NCI-H1694 (cell line): ENCODE results near the gene MOB3A.
"Not testable (repeated sequence)": the region's sequence is repeated elsewhere in the genome, so short reads cannot be mapped to it uniquely, and the experiment has no call there.

ENCODE experiments used
- DNase-seq: peaks from one replicate; lab custom pipeline; 2025; lab: John Stamatoyannopoulos, UW

MOB3A gene

DNA sequence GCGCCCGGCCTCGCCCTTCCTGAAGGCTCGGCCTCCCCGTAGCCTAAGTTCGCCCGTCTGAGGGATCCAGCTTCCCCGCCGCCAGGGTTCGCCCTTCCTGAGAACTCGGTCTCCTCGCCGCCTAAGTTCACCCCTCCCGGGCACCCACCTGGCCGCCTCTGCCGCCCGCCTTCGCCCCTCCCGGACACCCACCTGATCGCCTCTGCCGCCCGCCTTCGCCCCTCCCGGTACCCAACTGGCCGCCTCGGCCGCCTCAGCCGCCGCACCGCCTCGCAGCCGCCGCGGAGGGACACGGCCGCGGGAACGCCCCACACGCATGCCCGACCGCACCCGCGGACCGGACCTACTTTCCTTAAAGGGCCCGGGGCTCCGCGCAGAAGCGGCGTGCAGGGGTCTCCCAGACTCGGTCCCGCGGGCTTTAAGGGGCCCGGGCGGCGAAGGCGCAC is at the start of gene MOB3A:
Gene MOB3A, minus strand, starts transcription at position 293 of the 446 bp plus-strand sequence. CDS start 17,766 bp downstream, outside the sequence.
- DNase-seq, result peak; percentile 69

DNA sequence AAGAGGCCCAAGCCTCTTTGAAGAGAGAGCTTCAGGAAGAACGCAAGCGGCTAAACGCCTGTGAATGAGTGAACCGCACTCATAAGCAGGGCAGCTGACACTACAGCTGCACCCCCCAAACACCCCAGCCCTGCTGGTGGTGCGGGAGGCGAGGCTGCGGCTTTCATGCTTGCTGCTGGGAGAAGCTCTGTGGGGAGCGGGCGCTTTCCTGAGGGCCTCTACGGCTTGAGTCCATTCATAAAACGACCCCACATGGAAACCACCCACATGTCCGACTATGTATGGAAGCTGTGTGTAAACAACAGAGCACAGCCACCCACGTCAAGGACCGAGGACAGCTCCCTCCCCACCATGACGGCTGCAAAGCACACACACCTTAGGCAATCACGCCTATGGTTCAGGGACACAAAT is 49.7 kb upstream of the MOB3A start:
- DNase-seq, result no peak

DNA sequence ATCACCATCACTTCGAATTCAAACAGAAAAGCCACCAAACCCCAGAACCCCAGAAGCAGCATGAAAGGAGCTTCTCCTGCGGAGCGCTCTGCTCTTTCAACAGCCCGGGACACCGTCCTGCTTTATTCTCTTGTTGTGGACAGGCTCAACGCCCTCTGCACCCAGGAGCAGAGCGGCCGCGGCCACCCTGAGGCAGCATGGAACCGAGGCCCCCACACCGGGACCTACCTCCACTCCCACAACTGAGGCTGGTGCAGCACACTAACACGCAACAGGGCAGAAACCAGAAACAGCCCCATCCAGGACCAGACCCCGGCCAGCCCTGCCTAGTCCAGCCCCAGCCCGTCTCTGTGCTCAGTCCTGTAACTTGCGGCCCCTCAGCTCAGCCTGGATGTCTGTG is 48.1 kb upstream of the MOB3A start:
- DNase-seq, result no peak

- DNase-seq, result no peak
These were observed 46.2 kb upstream of the MOB3A start for GRCh38 chr19:2142173-2142829.

DNA sequence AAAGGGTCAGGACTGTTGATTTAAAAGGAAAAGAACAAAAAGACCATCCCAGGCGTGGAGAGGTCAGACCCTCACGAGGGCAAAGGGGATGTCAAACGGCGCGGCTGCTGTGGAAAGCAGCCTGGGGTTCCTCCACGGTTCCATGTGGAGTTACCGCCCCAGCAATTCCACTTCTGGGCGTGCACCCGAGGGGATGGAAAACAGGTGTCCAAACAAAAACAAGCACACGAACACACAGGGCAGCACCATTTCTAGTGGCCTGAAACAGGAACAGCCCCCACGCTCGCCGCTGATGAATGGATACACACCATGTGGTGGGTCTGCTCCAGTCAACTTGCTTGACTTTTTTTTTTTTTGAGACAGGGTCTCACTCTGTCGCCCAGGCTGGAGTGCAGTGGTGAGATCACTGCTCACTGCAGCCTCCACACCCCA is 44.0 kb upstream of the MOB3A start:
- DNase-seq, result no peak

- DNase-seq, result no peak
These were observed 43.4 kb upstream of the MOB3A start for GRCh38 chr19:2139385-2140137.

- no peak for DNase-seq
These were observed 42.1 kb upstream of the MOB3A start for GRCh38 chr19:2138061-2138728.

GRCh38 chr19:2136796-2137195 is 40.7 kb upstream of the MOB3A start:
- no peak for DNase-seq

- DNase-seq, result no peak
These were observed 39.6 kb upstream of the MOB3A start for GRCh38 chr19:2135474-2136402.

GRCh38 chr19:2132731-2133490 is 36.8 kb upstream of the MOB3A start:
- no peak for DNase-seq

GRCh38 chr19:2132191-2132590 is 36.1 kb upstream of the MOB3A start:
- DNase-seq, result no peak

- not testable (repeated sequence) for DNase-seq
These were observed 35.2 kb upstream of the MOB3A start for GRCh38 chr19:2131012-2131975.

DNA sequence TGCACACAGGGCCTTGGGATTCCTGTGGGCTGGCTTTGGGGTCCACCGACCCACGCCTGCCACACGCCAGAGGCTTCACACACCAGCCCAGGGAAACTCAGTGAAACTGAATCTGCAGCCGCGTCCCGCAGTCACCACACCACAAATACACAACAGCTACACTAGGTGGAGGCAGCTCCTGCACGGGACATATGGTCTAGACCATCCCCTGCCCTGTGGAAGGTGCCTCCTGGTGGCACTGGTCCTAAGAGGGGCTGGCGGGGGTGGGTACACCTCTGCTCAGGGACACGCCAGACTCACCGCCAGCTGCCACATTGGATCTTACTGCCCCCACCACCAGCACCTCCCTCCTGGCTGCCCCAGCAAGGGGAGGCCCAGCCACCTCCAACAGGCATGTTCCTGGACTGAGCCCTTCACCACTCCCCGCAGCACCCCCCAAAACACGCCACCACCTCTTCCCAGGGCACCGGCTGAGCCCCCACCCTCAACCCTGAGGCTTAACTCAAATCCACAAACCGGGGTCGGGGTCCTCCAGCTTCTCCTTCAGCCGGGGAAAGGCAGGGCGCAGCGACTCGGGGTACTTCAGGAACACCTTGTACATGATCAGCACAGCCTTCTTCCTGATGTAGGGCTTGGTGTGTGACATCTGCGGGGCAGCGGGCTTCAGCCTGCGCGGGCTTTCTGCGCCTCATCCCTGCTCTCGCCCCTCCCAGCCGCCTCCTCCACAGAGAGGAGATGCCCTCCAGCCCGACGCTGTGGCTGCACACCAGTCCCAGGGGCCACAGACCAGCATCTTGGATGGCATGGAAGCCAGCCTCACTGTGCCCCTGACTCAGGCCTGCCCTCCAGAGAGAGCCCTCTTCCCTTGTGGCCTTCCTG is 34.0 kb upstream of the MOB3A start:
- DNase-seq, result no peak

GRCh38 chr19:2129486-2129885 is 33.4 kb upstream of the MOB3A start:
- no peak for DNase-seq

- no peak for DNase-seq
These were observed 32.9 kb upstream of the MOB3A start for GRCh38 chr19:2129022-2129421.

- not testable (repeated sequence) for DNase-seq
These were observed 32.1 kb upstream of the MOB3A start for GRCh38 chr19:2128252-2128651.

GRCh38 chr19:2127758-2128157 is 31.6 kb upstream of the MOB3A start:
- DNase-seq, result no peak

DNA sequence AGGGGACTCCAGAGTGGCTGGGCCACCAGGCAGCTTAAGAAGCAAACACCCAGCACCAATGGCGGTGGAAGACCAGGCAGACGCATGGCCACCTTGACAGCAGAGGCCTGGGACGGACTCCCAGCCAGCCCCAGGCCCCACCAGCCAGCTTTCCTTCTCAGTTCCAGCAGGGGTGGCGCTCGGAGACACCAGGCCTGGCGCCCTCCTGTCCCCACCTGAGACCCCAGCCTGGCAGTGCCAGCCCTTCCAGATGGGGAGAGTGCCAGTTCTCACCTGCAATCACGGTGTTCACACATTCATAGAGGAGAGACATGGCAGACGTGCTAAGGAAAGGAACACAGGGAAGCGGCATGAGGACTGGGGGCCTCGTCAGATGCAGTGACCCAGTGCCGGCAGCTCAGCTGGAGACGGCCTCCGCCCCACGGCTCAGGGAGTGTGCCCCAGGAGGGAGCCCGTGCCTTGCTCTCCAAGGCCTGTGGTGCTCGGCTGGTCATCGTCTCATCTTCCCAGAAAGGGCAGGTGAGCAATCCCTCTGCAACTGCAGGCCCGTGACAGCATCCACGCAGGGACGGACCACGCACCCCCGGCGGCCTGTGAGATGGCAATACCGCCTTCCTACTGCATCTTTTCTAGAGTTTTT is 30.9 kb upstream of the MOB3A start:
- DNase-seq, result no peak
